Pons (tissue), 1 donor: ENCODE measurements around the gene PCDHGB5.
A peak's percentile ranks its signal among the peaks of the same experiment; 100 is the strongest.
"Not testable (repeated sequence)": the region's sequence is repeated elsewhere in the genome, so short reads cannot be mapped to it uniquely, and the experiment has no call there.

ENCODE experiments used
- DNase-seq: peaks from one replicate; pipeline ENCODE4 v3.0.0-alpha.2; 2016; ENCODE audit warnings: low spot score

The PCDHGB5 gene

GRCh38 chr5:141412854-141413539, 15.2 kb downstream of the PCDHGB5 start, which contains the start of gene PCDHGA10:
Gene PCDHGA10, plus strand, starts transcription at chr5:141412987. Its CDS starts 189 bp downstream, at chr5:141413176.
- peak; percentile 12 for DNase-seq

- no peak for DNase-seq
Measured at GRCh38 chr5:141413540-141414069, 15.9 kb downstream of the PCDHGB5 start.

- DNase-seq: not testable (repeated sequence)
Measured at GRCh38 chr5:141414548-141415274, 17.0 kb downstream of the PCDHGB5 start.

- not testable (repeated sequence) for DNase-seq
Measured at GRCh38 chr5:141415275-141415618, 17.5 kb downstream of the PCDHGB5 start.

GRCh38 chr5:141417494-141418172, 19.9 kb downstream of the PCDHGB5 start, which contains the start of gene PCDHGB7:
Gene PCDHGB7, plus strand, starts transcription at chr5:141417677. Its CDS starts 183 bp downstream, at chr5:141417860.
- peak; percentile 16 for DNase-seq

- no peak for DNase-seq
Measured at GRCh38 chr5:141419074-141419880, 21.5 kb downstream of the PCDHGB5 start.

- DNase-seq: no peak
Measured at GRCh38 chr5:141420855-141421488, 23.2 kb downstream of the PCDHGB5 start, which contains the start of gene PCDHGA11. Gene PCDHGA11, plus strand, starts transcription at chr5:141421051. Its CDS starts 177 bp downstream, at chr5:141421228.

- no peak for DNase-seq
Measured at GRCh38 chr5:141421489-141421855, 23.7 kb downstream of the PCDHGB5 start.

- no peak for DNase-seq
Measured at GRCh38 chr5:141422742-141423291, 25.1 kb downstream of the PCDHGB5 start.

GRCh38 chr5:141427783-141428426, 30.2 kb downstream of the PCDHGB5 start:
- DNase-seq: no peak

GRCh38 chr5:141430332-141431113, 32.8 kb downstream of the PCDHGB5 start, which contains the start of gene PCDHGA12:
Gene PCDHGA12, plus strand, starts transcription at chr5:141430507. Its CDS starts 253 bp downstream, at chr5:141430760.
- DNase-seq: peak; percentile 69

- DNase-seq: no peak
Measured at GRCh38 chr5:141431286-141431685, 33.5 kb downstream of the PCDHGB5 start.

- not testable (repeated sequence) for DNase-seq
Measured at GRCh38 chr5:141432308-141432707, 34.6 kb downstream of the PCDHGB5 start.

- DNase-seq: not testable (repeated sequence)
Measured at GRCh38 chr5:141432726-141433125, 35.0 kb downstream of the PCDHGB5 start.

GRCh38 chr5:141434006-141434405, 36.3 kb downstream of the PCDHGB5 start:
- DNase-seq: no peak

GRCh38 chr5:141437221-141437620, 39.5 kb downstream of the PCDHGB5 start:
- no peak for DNase-seq

- DNase-seq: no peak
Measured at GRCh38 chr5:141439411-141440141, 41.8 kb downstream of the PCDHGB5 start.

GRCh38 chr5:141440341-141440740, 42.6 kb downstream of the PCDHGB5 start:
- no peak for DNase-seq
